ENCODE results near the gene STAG3. TPM values are rescaled to one million over a fixed set of nuclear protein-coding genes. Genes with fewer than 3 reads are reported as not detected.
"Not testable (repeated sequence)": the region's sequence is repeated elsewhere in the genome, so short reads cannot be mapped to it uniquely, and the experiment has no call there.

The STAG3 gene
- total RNA-seq, 1 donor from 2014 or later, result 2.3 TPM

DNA sequence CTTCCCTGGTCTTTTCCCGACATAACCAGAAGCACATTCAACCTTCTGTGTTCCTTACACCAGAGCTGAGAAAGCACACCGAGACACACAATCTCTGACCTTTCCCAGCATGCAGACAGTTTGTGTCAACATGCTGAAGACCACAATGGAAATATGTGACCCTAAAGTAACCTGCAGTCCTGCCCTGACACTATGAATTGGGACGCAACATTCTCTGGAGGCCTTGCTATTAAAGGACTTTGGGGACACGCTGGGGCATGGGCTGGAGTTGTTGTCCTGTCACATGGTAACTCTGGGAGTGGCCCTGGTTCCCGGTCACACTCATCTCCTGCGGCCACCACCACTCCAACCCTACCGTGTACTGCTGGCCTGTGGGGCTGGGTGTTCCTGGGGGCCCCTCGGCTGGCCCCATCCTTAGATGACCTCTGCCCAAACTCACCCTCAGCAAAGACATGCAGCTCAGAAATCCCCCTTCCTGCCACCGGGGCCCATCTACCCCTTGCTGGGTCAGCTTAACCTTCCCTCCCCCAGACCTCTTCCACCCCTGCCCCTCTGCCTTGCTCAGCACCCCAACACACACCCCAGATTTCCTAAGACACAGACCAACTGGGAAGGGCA is 67.4 kb downstream of the STAG3 start:
- ATAC-seq; H3K4me3 ChIP-seq; H3K36me3 ChIP-seq; DNase-seq; H3K9me3 ChIP-seq; H3K27ac ChIP-seq; intact Hi-C loops (cut with DNase I); H3K4me1 ChIP-seq; H3K27me3 ChIP-seq: not testable (repeated sequence)

DNA sequence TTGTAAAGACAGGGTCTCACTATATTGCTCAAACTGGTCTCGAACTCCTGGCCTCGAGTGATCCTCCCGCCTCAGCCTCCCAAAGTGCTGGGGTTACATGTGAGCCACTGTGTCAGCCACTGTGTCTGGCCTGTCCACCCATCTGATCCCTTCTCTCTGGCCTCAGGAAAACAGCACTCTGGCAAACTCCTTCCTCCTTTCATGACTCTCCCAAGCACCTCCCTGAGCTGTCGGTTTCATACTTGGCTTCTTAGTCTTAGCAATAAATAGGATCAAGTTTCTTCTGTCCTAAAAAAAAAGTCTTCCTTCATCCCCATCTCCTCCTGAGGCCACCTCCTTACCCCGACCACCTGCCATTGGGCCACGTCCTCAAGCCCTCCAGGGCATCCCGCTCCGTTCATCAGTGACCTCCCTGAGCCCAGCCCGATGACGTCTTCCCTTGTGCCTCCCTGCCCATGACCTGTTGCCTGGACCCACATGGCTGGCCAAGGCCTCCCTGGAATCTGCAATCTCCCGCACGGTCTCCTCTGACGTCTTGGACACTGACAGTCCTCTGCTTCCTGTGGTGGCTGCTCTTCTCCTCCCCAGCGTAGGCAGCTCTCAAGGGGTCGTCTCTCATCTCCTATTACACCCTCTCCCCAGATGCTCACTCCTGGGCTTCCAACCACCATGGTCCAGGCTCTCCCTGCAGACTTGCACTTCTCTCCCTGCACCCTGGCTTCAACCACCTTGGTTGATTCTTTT is 68.6 kb downstream of the STAG3 start:
- ATAC-seq; H3K9me3 ChIP-seq; H3K27me3 ChIP-seq; H3K4me3 ChIP-seq; H3K4me1 ChIP-seq; intact Hi-C loops (cut with DNase I); DNase-seq; H3K27ac ChIP-seq; H3K36me3 ChIP-seq: not testable (repeated sequence)

DNA sequence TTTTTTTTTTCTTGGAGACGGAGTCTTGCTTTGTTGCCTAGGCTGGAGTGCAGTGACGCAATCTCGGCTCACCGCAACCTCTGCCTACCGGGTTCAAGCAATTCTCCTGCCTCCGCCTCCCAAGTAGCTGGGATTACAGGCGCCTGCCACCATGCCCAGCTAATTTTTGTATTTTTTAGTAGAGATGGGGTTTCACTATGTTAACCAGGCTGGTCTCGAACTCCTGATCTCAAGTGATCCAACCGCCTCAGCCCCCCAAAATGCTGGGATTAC is 69.1 kb downstream of the STAG3 start:
- intact Hi-C loops (cut with DNase I); H3K27me3 ChIP-seq; H3K36me3 ChIP-seq; H3K4me1 ChIP-seq; H3K4me3 ChIP-seq; H3K27ac ChIP-seq; DNase-seq; H3K9me3 ChIP-seq; ATAC-seq: not testable (repeated sequence)

DNA sequence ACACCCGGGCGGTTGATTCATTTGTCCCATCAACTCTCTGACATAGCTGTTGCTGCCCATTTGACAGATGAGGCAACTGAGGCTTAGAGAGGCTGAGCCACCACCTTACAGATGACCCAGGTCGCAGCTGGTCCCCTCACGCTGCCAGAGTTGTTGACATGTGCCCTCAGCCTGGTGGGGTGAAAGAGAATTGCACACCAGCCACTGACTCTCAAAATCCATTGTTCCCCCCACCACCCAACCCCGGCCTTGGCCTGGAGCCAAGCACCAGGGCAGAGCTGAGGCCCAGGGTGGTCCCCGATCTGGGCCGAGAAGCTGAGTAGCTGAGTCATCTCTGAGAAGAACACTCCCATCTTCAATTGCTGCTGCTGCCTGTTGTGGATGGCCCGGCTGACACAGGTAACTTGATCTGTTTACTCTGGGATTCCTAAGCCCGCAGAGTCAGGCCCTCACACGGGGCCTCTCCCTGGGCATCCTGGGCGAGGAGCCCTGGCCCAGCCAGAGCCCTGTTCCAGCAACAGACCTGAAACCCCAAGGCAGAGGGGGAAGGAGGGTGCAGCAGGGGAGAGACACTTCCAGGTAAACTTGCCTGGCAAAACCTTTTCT is 69.5 kb downstream of the STAG3 start:
- H3K27me3 ChIP-seq, result no peaks in the 10 kb centered on the region
- ATAC-seq, result peak; percentile 72

DNA sequence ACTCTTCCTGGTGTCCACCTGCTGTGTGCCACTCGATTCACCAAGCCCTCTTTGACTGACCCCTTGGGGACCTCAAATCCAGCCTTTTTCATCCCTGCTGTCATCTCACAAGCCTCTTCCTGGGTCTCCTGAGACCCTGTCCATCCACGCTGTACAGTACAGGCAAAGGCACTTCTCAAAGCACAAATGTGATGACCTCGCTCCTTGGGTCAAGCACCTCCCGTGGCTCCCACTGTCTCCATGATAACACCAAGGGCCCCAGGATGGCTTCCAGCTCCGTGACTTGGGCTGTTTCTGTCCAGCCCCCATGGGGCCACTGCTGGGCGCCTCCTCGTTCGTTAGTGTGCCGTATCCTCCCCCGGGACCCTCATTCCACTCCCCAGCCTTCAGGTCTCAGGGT is 70.8 kb downstream of the STAG3 start:
- intact Hi-C loops (cut with DNase I), result no loop called here
- TF ChIP-seq, protein P1, sequence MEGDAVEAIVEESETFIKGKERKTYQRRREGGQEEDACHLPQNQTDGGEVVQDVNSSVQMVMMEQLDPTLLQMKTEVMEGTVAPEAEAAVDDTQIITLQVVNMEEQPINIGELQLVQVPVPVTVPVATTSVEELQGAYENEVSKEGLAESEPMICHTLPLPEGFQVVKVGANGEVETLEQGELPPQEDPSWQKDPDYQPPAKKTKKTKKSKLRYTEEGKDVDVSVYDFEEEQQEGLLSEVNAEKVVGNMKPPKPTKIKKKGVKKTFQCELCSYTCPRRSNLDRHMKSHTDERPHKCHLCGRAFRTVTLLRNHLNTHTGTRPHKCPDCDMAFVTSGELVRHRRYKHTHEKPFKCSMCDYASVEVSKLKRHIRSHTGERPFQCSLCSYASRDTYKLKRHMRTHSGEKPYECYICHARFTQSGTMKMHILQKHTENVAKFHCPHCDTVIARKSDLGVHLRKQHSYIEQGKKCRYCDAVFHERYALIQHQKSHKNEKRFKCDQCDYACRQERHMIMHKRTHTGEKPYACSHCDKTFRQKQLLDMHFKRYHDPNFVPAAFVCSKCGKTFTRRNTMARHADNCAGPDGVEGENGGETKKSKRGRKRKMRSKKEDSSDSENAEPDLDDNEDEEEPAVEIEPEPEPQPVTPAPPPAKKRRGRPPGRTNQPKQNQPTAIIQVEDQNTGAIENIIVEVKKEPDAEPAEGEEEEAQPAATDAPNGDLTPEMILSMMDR (IDR thresholded peaks at IDR 0.05), result no peak
- Histone ChIP-seq H3K27me3 (no peaks in the 10 kb centered on the region), H3K27ac (no peak overlapping the region), H3K4me3 (no peak overlapping the region), H3K36me3 (no peaks in the 10 kb centered on the region), H3K4me1 (no peaks in the 10 kb centered on the region), H3K9me3 (no peaks in the 10 kb centered on the region)
- ATAC-seq (no peak), DNase-seq (no peak)

More for the DNA sequence above, 69.5 kb downstream of the STAG3 start:
- Histone ChIP-seq H3K9me3 (no peaks in the 10 kb centered on the region), H3K27ac (no peak overlapping the region), H3K36me3 (no peaks in the 10 kb centered on the region), H3K4me1 (no peaks in the 10 kb centered on the region), H3K4me3 (no peak overlapping the region)
- TF ChIP-seq, protein P1 (IDR thresholded peaks at IDR 0.05), result no peak
- DNase-seq, result no peak
- intact Hi-C loops (cut with DNase I), result no loop called here

DNA sequence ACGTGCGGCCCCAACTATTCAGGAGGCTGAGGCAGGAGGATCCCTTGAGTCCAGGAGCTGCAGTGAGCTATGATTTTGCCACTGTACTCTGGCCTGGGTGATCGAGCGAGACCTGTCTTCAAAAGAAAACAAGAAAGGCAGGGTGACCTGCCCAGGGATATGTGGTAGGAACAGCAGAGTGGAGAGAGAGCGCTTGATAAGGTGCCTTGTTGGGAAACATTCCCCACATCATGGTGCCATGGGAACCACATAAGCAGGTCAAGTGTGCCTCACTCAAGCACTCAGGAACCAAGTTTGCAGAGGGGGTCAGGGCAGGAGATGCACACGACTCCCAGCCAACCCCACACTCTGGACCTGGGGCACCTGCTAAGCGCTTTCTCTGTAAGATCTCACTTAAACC is 79.3 kb downstream of the STAG3 start:
- ATAC-seq (peak; percentile 43), DNase-seq (no peak)
- no peaks in the 10 kb centered on the region for H3K36me3 ChIP-seq
- TF ChIP-seq, protein P1 (IDR thresholded peaks at IDR 0.05), result no peak
- no peak overlapping the region for H3K27ac ChIP-seq
- intact Hi-C loops (cut with DNase I), result no loop called here
- no peaks in the 10 kb centered on the region for H3K4me1 ChIP-seq
- no peaks in the 10 kb centered on the region for H3K27me3 ChIP-seq
- no peak overlapping the region for H3K4me3 ChIP-seq
- H3K9me3 ChIP-seq, result no peaks in the 10 kb centered on the region

DNA sequence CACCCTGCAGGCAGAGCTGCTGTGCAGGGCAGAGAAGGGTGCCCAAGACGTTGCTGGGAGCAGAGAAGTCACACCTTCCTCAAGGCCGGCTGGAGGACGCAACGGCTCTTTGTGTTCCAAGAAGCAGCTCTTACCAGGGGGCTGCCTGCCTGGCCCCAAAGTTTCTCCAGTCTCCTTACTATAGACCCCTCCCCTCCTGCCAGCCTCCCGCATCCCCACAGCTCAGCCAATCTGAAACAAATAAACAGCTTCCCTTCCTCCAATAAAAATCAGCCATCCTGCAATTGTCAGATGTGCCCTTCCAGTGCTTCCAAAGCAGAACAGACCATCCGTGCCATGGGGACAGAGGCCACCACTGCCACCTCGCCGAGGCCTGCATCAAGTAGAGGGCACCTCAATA is 82.3 kb downstream of the STAG3 start:
- ATAC-seq; H3K36me3 ChIP-seq; H3K27ac ChIP-seq; intact Hi-C loops (cut with DNase I); H3K27me3 ChIP-seq; H3K9me3 ChIP-seq; H3K4me1 ChIP-seq; H3K4me3 ChIP-seq; DNase-seq: not testable (repeated sequence)

DNA sequence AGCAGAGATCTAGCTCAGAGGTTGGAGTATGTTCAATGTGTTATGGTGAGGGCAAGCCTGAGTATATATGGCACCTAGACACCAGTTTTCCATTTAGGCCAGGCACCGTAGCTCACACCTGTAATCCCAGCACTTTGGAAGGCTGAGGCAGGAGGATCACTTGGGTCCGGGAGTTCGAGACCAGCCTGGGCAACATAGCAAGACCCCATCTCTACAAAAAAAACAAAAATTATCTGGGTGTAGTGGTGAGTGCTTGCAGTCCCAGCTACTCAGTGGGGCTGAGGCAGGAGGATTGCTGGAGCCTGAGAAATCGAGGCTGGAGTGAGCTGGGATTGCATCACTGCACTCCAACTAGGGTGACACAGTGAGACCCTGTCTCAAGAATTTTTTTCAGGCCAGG is 85.2 kb downstream of the STAG3 start:
- H3K4me3 ChIP-seq; intact Hi-C loops (cut with DNase I); H3K27me3 ChIP-seq; DNase-seq; ATAC-seq; H3K36me3 ChIP-seq; H3K9me3 ChIP-seq; H3K4me1 ChIP-seq; H3K27ac ChIP-seq: not testable (repeated sequence)

Small RNAs within 50 kb of the gene (microRNA-seq; reads per million reads assigned to microRNA genes)
- gene MIR4658 (ENCODE audit: borderline microRNAs expressed), result not detected

Other genes with a start within 250 kb of the STAG3 start
- not detected for gene GJC3, start 248.3 kb upstream of the STAG3 start, total RNA-seq
- gene AZGP1, start 201.9 kb upstream of the STAG3 start, total RNA-seq, result 87.7 TPM
- gene ZKSCAN1, start 162.3 kb upstream of the STAG3 start, total RNA-seq, result 57.5 TPM
- gene ZSCAN21, start 128.1 kb upstream of the STAG3 start, total RNA-seq, result 10.0 TPM
- 22.4 TPM for gene ZNF3, start 96.2 kb upstream of the STAG3 start, total RNA-seq
- 69.5 TPM for gene COPS6, start 88.9 kb upstream of the STAG3 start, total RNA-seq
- gene MCM7, start 76.5 kb upstream of the STAG3 start, total RNA-seq, result 48.7 TPM
- 16.8 TPM for gene AP4M1, start 76.3 kb upstream of the STAG3 start, total RNA-seq
- 34.9 TPM for gene TAF6, start 58.6 kb upstream of the STAG3 start, total RNA-seq
- gene CNPY4, start 58.3 kb upstream of the STAG3 start, total RNA-seq, result 9.8 TPM
- 3.0 TPM for gene MBLAC1, start 51.0 kb upstream of the STAG3 start, total RNA-seq
- gene LAMTOR4, start 29.0 kb upstream of the STAG3 start, total RNA-seq, result 105 TPM
- 19.7 TPM for gene TRAPPC14, start 19.2 kb upstream of the STAG3 start, total RNA-seq
- 4.4 TPM for gene GAL3ST4, start 9.3 kb upstream of the STAG3 start, total RNA-seq
- 0.49 TPM for gene GPC2, start 537 bp upstream of the STAG3 start, total RNA-seq
- 1.4 TPM for gene PVRIG, start 42.0 kb downstream of the STAG3 start, total RNA-seq
- gene SPDYE3, start 129.8 kb downstream of the STAG3 start, total RNA-seq, result not detected
- 38.1 TPM for gene PILRB, start 180.2 kb downstream of the STAG3 start, total RNA-seq
- gene PILRA, start 195.6 kb downstream of the STAG3 start, total RNA-seq, result 36.9 TPM